WTC11 (cell line): Measurements from ENCODE around the gene CLMN. TPM values are rescaled to one million over a fixed set of nuclear protein-coding genes. Genes with fewer than 3 reads are reported as not detected.

Experiments used
- ATAC-seq: fragments of 200-7000 bp; cut with Tn5 transposase; 2 replicates; pipeline ENCODE4 v1.10.0; 2021; ENCODE audit warnings: mild to moderate bottlenecking, moderate library complexity
- CTCF ChIA-PET: fragments of 300-600 bp; sonication (Branson Sonifier 250); formaldehyde crosslinking; loops from one replicate; lab custom pipeline; 2021; ENCODE audit warnings: antibody characterized with exemption; lab: Charles Lee
- POLR2A ChIA-PET: fragments of 350-600 bp; sonication (Branson Sonifier 250); formaldehyde crosslinking; loops from one replicate; lab custom pipeline; 2021; ENCODE audit warnings: antibody characterized with exemption; lab: Charles Lee
- DNase-seq: peaks from one replicate; pipeline ENCODE4 v3.0.0; 2021; ENCODE audit warnings: low spot score
- H3K27ac Mint-ChIP-seq: 2 replicates; pipeline ENCODE4 v1.8.0; 2021; ENCODE audit warnings: mixed read lengths
- H3K27me3 Mint-ChIP-seq: 2 replicates; pipeline ENCODE4 v1.8.0; 2021; ENCODE audit warnings: low read depth, mild to moderate bottlenecking, moderate library complexity, mixed read lengths
- H3K36me3 Mint-ChIP-seq: 2 replicates; pipeline ENCODE4 v1.8.0; 2021; ENCODE audit warnings: mixed read lengths
- H3K4me1 Mint-ChIP-seq: 2 replicates; pipeline ENCODE4 v1.8.0; 2022; ENCODE audit warnings: mixed read lengths
- H3K4me3 Mint-ChIP-seq: 2 replicates; pipeline ENCODE4 v1.8.0; 2021; ENCODE audit warnings: mild to moderate bottlenecking, moderate library complexity, mixed read lengths
- H3K9me3 Mint-ChIP-seq: 2 replicates; pipeline ENCODE4 v1.8.0; 2021; ENCODE audit warnings: mixed read lengths
- CBFB ChIP-seq: sonication (generic); formaldehyde crosslinking; IDR thresholded peaks from 2 replicates; pipeline ENCODE4 v1.8.1; 2022; ENCODE audit warnings: mild to moderate bottlenecking, low read depth, missing genetic modification reagents
- CREB1 ChIP-seq: sonication (generic); formaldehyde crosslinking; IDR thresholded peaks from 2 replicates; pipeline ENCODE4 v1.8.0; 2023; ENCODE audit warnings: mild to moderate bottlenecking, missing genetic modification reagents
- GABPB1 ChIP-seq: sonication (generic); formaldehyde crosslinking; IDR thresholded peaks from 2 replicates; pipeline ENCODE4 v1.8.1; 2023; ENCODE audit warnings: mild to moderate bottlenecking, missing genetic modification reagents
- GRHL2 ChIP-seq: fragments of 250-450 bp; sonication (Bioruptor Pico); IDR thresholded peaks from 2 replicates; pipeline ENCODE4 v1.8.0; 2022; ENCODE audit warnings: mild to moderate bottlenecking, moderate library complexity; ENCODE audit not compliant: insufficient replicate concordance, severe bottlenecking
- MXD4 ChIP-seq: fragments of 250-450 bp; sonication (Bioruptor Pico); IDR thresholded peaks from 2 replicates; pipeline ENCODE4 v1.8.0; 2021; ENCODE audit warnings: mild to moderate bottlenecking, moderate library complexity, borderline replicate concordance
- NFATC4 ChIP-seq: fragments of 250-450 bp; sonication (Bioruptor Pico); IDR thresholded peaks from 2 replicates; pipeline ENCODE4 v1.9.0; 2021; ENCODE audit warnings: mild to moderate bottlenecking
- NR1H2 ChIP-seq: sonication (generic); formaldehyde crosslinking; IDR thresholded peaks from 2 replicates; pipeline ENCODE4 v1.9.0; 2021; ENCODE audit warnings: mild to moderate bottlenecking, moderate library complexity, missing genetic modification reagents
- NR3C1 ChIP-seq: sonication (generic); formaldehyde crosslinking; conservative IDR thresholded peaks from 2 replicates; pipeline ENCODE4 v1.8.1; 2023; ENCODE audit warnings: low read depth, mild to moderate bottlenecking, missing genetic modification reagents
- PRRX2 ChIP-seq: fragments of 250-450 bp; sonication (Bioruptor Pico); IDR thresholded peaks from 2 replicates; pipeline ENCODE4 v1.8.0; 2021; ENCODE audit warnings: mild to moderate bottlenecking
- SMAD3 ChIP-seq: sonication (generic); formaldehyde crosslinking; IDR thresholded peaks from 2 replicates; pipeline ENCODE4 v1.8.0; 2022; ENCODE audit warnings: missing genetic modification reagents, mild to moderate bottlenecking, borderline replicate concordance
- SP1 ChIP-seq: sonication (generic); formaldehyde crosslinking; conservative IDR thresholded peaks from 2 replicates; pipeline ENCODE4 v1.8.1; 2022; ENCODE audit warnings: missing genetic modification reagents
- TCF7 ChIP-seq: sonication (generic); formaldehyde crosslinking; IDR thresholded peaks from 2 replicates; pipeline ENCODE4 v1.8.0; 2022; ENCODE audit warnings: mild to moderate bottlenecking, low read depth, missing genetic modification reagents, moderate library complexity
- TEAD1 ChIP-seq: sonication (generic); formaldehyde crosslinking; IDR thresholded peaks from 2 replicates; pipeline ENCODE4 v1.8.0; 2022; ENCODE audit warnings: mild to moderate bottlenecking, missing genetic modification reagents
- TP53 ChIP-seq: sonication (generic); formaldehyde crosslinking; IDR thresholded peaks from 2 replicates; pipeline ENCODE4 v1.8.1; 2023; ENCODE audit warnings: mild to moderate bottlenecking, missing genetic modification reagents
- ZNF416 ChIP-seq: fragments of 250-450 bp; sonication (Bioruptor Pico); IDR thresholded peaks from 2 replicates; pipeline ENCODE4 v1.9.0; 2021; ENCODE audit warnings: mild to moderate bottlenecking, inconsistent platforms
- ZNF423 ChIP-seq: fragments of 250-450 bp; sonication (Bioruptor Pico); IDR thresholded peaks from 2 replicates; pipeline ENCODE4 v2.1.2; 2022; ENCODE audit warnings: mild to moderate bottlenecking, moderate library complexity
- ZNF512 ChIP-seq: sonication (generic); formaldehyde crosslinking; IDR thresholded peaks from 2 replicates; pipeline ENCODE4 v1.8.1; 2022; ENCODE audit warnings: missing genetic modification reagents, borderline replicate concordance
- total RNA-seq: library from RNA; stranded (reverse); gene quantifications from 3 replicates; pipeline ENCODE4 v1.2.3, GENCODE V29; 2021
- TF ChIP-seq, protein P1 (sequence below): sonication (generic); formaldehyde crosslinking; IDR thresholded peaks from 2 replicates; pipeline ENCODE4 v1.8.0; 2023; ENCODE audit warnings: missing genetic modification reagents
- TF ChIP-seq, protein P2 (sequence below): sonication (generic); formaldehyde crosslinking; conservative IDR thresholded peaks from 2 replicates; pipeline ENCODE4 v1.8.1; 2023; ENCODE audit warnings: mild to moderate bottlenecking, low read depth, missing genetic modification reagents, moderate library complexity
- TF ChIP-seq, protein P3 (sequence below): sonication (generic); formaldehyde crosslinking; IDR thresholded peaks from 2 replicates; pipeline ENCODE4 v1.8.0; 2022; ENCODE audit warnings: missing genetic modification reagents

Gene CLMN
- total RNA-seq, 1 experiment from 2014 or later = 12.2 TPM

GRCh38 chr14:95234426-95234825, 85.3 kb downstream of the CLMN start:
- ChIA-PET CTCF (no interaction called here), POLR2A (no interaction called here)
- no peaks in the 10 kb centered on the region for H3K27me3 Mint-ChIP-seq
- H3K27ac Mint-ChIP-seq = no peak overlapping the region
- DNase-seq = no peak
- H3K9me3 Mint-ChIP-seq = no peaks in the 10 kb centered on the region
- H3K36me3 Mint-ChIP-seq = no peaks in the 10 kb centered on the region
- TF ChIP-seq GABPB1 (CRISPR knock-in tag) = no peak
- TF ChIP-seq SMAD3 (CRISPR knock-in tag) = no peak
- TF ChIP-seq, protein P1, sequence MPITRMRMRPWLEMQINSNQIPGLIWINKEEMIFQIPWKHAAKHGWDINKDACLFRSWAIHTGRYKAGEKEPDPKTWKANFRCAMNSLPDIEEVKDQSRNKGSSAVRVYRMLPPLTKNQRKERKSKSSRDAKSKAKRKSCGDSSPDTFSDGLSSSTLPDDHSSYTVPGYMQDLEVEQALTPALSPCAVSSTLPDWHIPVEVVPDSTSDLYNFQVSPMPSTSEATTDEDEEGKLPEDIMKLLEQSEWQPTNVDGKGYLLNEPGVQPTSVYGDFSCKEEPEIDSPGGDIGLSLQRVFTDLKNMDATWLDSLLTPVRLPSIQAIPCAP (CRISPR knock-in tag) = no peak
- TF ChIP-seq CBFB (CRISPR knock-in tag) = no peak
- TF ChIP-seq TEAD1 (CRISPR knock-in tag) = no peak
- TF ChIP-seq ZNF416 (CRISPR knock-in tag) = no peak
- TF ChIP-seq NR3C1 (CRISPR knock-in tag) = no peak
- TF ChIP-seq ZNF423 (CRISPR knock-in tag) = no peak
- no peak for TF ChIP-seq PRRX2 (CRISPR knock-in tag)
- TF ChIP-seq CREB1 (CRISPR knock-in tag) = no peak
- TF ChIP-seq, protein P2, sequence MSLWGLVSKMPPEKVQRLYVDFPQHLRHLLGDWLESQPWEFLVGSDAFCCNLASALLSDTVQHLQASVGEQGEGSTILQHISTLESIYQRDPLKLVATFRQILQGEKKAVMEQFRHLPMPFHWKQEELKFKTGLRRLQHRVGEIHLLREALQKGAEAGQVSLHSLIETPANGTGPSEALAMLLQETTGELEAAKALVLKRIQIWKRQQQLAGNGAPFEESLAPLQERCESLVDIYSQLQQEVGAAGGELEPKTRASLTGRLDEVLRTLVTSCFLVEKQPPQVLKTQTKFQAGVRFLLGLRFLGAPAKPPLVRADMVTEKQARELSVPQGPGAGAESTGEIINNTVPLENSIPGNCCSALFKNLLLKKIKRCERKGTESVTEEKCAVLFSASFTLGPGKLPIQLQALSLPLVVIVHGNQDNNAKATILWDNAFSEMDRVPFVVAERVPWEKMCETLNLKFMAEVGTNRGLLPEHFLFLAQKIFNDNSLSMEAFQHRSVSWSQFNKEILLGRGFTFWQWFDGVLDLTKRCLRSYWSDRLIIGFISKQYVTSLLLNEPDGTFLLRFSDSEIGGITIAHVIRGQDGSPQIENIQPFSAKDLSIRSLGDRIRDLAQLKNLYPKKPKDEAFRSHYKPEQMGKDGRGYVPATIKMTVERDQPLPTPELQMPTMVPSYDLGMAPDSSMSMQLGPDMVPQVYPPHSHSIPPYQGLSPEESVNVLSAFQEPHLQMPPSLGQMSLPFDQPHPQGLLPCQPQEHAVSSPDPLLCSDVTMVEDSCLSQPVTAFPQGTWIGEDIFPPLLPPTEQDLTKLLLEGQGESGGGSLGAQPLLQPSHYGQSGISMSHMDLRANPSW (CRISPR knock-in tag) = no peak
- TF ChIP-seq ZNF512 (CRISPR knock-in tag) = no peak
- no peak for TF ChIP-seq NFATC4 (CRISPR knock-in tag)
- TF ChIP-seq, protein P3, sequence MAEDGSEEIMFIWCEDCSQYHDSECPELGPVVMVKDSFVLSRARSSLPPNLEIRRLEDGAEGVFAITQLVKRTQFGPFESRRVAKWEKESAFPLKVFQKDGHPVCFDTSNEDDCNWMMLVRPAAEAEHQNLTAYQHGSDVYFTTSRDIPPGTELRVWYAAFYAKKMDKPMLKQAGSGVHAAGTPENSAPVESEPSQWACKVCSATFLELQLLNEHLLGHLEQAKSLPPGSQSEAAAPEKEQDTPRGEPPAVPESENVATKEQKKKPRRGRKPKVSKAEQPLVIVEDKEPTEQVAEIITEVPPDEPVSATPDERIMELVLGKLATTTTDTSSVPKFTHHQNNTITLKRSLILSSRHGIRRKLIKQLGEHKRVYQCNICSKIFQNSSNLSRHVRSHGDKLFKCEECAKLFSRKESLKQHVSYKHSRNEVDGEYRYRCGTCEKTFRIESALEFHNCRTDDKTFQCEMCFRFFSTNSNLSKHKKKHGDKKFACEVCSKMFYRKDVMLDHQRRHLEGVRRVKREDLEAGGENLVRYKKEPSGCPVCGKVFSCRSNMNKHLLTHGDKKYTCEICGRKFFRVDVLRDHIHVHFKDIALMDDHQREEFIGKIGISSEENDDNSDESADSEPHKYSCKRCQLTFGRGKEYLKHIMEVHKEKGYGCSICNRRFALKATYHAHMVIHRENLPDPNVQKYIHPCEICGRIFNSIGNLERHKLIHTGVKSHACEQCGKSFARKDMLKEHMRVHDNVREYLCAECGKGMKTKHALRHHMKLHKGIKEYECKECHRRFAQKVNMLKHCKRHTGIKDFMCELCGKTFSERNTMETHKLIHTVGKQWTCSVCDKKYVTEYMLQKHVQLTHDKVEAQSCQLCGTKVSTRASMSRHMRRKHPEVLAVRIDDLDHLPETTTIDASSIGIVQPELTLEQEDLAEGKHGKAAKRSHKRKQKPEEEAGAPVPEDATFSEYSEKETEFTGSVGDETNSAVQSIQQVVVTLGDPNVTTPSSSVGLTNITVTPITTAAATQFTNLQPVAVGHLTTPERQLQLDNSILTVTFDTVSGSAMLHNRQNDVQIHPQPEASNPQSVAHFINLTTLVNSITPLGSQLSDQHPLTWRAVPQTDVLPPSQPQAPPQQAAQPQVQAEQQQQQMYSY (CRISPR knock-in tag) = no peak
- TF ChIP-seq TP53 = no peak
- TF ChIP-seq MXD4 (CRISPR knock-in tag) = no peak
- no peak overlapping the region for H3K4me3 Mint-ChIP-seq
- peaks cover 11% of the 10 kb centered on the region for H3K4me1 Mint-ChIP-seq
- ATAC-seq = no peak

DNA sequence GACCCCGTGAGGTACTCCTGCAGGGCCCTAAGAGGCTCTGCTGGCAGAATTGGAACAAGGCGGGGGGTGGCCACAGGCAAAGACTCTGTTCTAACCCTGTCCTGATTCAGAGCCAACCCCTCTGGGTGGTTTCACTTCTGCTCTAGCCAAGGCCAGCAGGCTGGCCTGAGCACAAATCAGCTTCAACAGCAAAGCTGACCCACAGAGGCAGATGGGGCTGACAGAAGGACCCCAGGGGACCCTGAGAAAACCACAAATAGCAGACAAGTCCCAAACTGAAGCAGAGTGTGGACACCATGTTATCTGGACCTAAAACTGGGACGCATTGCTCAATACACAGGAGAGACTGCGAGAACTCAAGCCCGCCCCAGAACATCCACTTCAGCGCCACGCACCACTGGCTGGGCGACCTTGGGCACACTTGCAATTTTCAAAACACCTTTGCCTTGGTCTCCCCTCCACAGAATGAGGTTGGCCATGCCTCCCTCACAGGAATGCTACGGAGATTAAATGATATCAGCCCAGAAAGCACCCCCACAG, 85.9 kb downstream of the CLMN start:
- H3K4me3 Mint-ChIP-seq = no peak overlapping the region
- ATAC-seq = no peak
- H3K4me1 Mint-ChIP-seq = peaks cover 14% of the 10 kb centered on the region
- no peaks in the 10 kb centered on the region for H3K27me3 Mint-ChIP-seq
- no peak overlapping the region for H3K27ac Mint-ChIP-seq
- POLR2A ChIA-PET = interaction anchor here (0.6 kb wide), 1 partner anchor 16 kb away, joined by 3 read pairs; no protein-coding TSS in a partner anchor
- TF ChIP-seq SP1 (no peak), TCF7 (CRISPR knock-in tag) (no peak), GRHL2 (CRISPR knock-in tag) (no peak), PRRX2 (CRISPR knock-in tag) (no peak), CBFB (CRISPR knock-in tag) (no peak), NR1H2 (CRISPR knock-in tag) (no peak), CREB1 (CRISPR knock-in tag) (no peak)
- TF ChIP-seq, protein P2 (CRISPR knock-in tag) = no peak
- TF ChIP-seq, all 79 proteins: peak for 0
- DNase-seq = no peak
- CTCF ChIA-PET = no interaction called here
- H3K36me3 Mint-ChIP-seq = no peaks in the 10 kb centered on the region
- no peaks in the 10 kb centered on the region for H3K9me3 Mint-ChIP-seq
